Eye (tissue), 1 donor: Measurements from ENCODE around the gene PIGS.

Experiments
- DNase-seq: peaks from one replicate; pipeline ENCODE4 v3.0.0-alpha.2; 2015

Gene PIGS

DNA sequence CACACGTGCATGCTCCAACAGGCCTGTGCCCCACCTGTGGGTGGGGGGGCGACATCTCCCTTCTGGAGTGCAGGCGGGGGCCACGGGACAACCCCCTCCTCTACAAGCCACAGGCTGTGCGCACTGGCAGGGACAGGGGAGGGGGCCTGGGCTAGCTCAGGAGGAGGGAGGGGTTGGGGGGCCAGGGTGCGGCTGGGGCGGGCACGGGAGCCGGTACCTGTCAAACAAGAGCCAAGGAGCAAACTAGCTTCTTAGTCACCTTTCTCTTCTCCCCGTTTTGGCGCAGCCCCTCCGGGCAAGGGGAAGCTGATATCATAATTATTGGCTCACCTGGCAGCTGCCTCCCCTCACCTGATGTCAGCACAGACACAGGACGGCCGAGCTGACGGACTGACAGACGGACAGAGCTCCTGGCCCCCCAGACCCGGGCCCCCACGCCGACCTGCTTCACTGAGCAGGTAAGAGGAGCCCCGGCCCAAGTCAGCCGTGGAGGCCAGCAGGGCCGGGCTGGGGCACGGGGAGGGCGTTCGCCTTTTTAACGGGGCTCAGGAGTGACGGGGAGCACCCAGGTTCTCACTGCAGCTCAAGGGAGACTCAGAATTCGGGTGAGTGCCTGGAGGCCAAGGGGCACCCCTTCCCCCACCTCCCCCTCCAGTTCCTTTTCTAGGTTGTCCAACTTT lies 65.2 kb downstream of the PIGS start, which contains the start of gene FOXN1:
TSS of gene FOXN1 (plus strand) at position 363 of the 680 bp plus-strand sequence. CDS start 17,622 bp downstream, outside the sequence.
- no peak for DNase-seq

- DNase-seq, result no peak
Observed at GRCh38 chr17:28503420-28503819, 67.9 kb downstream of the PIGS start.
